Fibroblast of lung (primary cell): Measurements from ENCODE around the gene CFB. TPM values are rescaled to one million over a fixed set of nuclear protein-coding genes. Genes with fewer than 3 reads are reported as not detected.
A peak's percentile ranks its signal among the peaks of the same experiment; 100 is the strongest.

ENCODE experiments used
- DNase-seq, 2 donors: peaks; one replicate each; pipeline versions ENCODE4 v3.0.0 to v3.0.0-alpha.2; 2010; ENCODE audit warnings: low read depth in 2 of 2
- H2AFZ ChIP-seq: 2 replicates; pipeline ENCODE4 v1.5.1; 2012; ENCODE audit warnings: low read length, control low read depth, inconsistent platforms
- H3K27ac ChIP-seq: 2 replicates; pipeline ENCODE4 v1.5.1; 2011; ENCODE audit warnings: low read length, control low read depth; ENCODE audit not compliant: insufficient read depth
- H3K27me3 ChIP-seq: 2 replicates; pipeline ENCODE4 v1.5.1; 2011; ENCODE audit warnings: mild to moderate bottlenecking, low read length; ENCODE audit not compliant: control insufficient read depth, insufficient read depth
- H3K36me3 ChIP-seq: 2 replicates; pipeline ENCODE4 v1.5.1; 2011; ENCODE audit warnings: low read length; ENCODE audit not compliant: control insufficient read depth, insufficient read depth
- H3K4me1 ChIP-seq: 2 replicates; pipeline ENCODE4 v1.5.1; 2011; ENCODE audit warnings: low read length; ENCODE audit not compliant: control insufficient read depth, insufficient read depth; ENCODE audit errors: extremely low read depth
- H3K4me2 ChIP-seq: 2 replicates; pipeline ENCODE4 v1.5.1; 2011; ENCODE audit warnings: low read length, control low read depth; ENCODE audit not compliant: insufficient read depth; ENCODE audit errors: extremely low read depth
- H3K4me3 ChIP-seq, 4 experiments: fragments of 200-600 bp in 1 of 4; sonication (generic) in 1 of 4; replicated peaks in 1 of 4; 2 replicates each; pipeline ENCODE4 v1.5.1; 2011 to 2016; ENCODE audit warnings: low read length in 4 of 4, low read depth in 3 of 4, mild to moderate bottlenecking in 3 of 4, control low read depth in 2 of 4, inconsistent platforms in 1 of 4, mixed read lengths in 1 of 4; ENCODE audit not compliant: insufficient read depth in 1 of 4; ENCODE audit errors: control extremely low read depth in 1 of 4
- H3K79me2 ChIP-seq: 2 replicates; pipeline ENCODE4 v1.5.1; 2012; ENCODE audit warnings: mild to moderate bottlenecking, low read length, inconsistent platforms; ENCODE audit not compliant: control insufficient read depth, insufficient read depth
- H3K9ac ChIP-seq: 2 replicates; pipeline ENCODE4 v1.5.1; 2011; ENCODE audit warnings: mild to moderate bottlenecking, low read length, control low read depth; ENCODE audit not compliant: insufficient read depth
- H3K9me3 ChIP-seq: 2 replicates; pipeline ENCODE4 v1.5.1; 2012; ENCODE audit warnings: low read depth, low read length; ENCODE audit not compliant: control insufficient read depth, insufficient read depth
- H4K20me1 ChIP-seq: 2 replicates; pipeline ENCODE4 v1.5.1; 2011; ENCODE audit warnings: low read length; ENCODE audit not compliant: control insufficient read depth, insufficient read depth; ENCODE audit errors: extremely low read depth
- CTCF ChIP-seq, 2 donors: IDR thresholded peaks in 1 of 2; conservative IDR thresholded peaks in 1 of 2; 1 replicate in 1 of 2; 2 replicates in 1 of 2; pipeline ENCODE4 v1.5.1; 2011 to 2012; ENCODE audit warnings: low read length in 2 of 2, control low read depth in 1 of 2, inconsistent platforms in 1 of 2, low read depth in 1 of 2, mild to moderate bottlenecking in 1 of 2
- EZH2 ChIP-seq: IDR thresholded peaks from 2 replicates; pipeline ENCODE4 v1.5.1; 2012; ENCODE audit warnings: low read length, control low read depth, mild to moderate bottlenecking; ENCODE audit errors: missing control alignments
- polyA plus RNA-seq, 2 donors: library from polyadenylated mRNA; depleted of rRNA in 1 of 2; stranded (reverse) in 1 of 2; unstranded in 1 of 2; fragments of >200 nt; gene quantifications; 2 replicates each; pipeline ENCODE4 v1.2.1, GENCODE V29; 2011 to 2012; ENCODE audit warnings: missing spikeins in 1 of 2
- total RNA-seq: library from RNA; depleted of rRNA; stranded (reverse); fragments of >200 nt; gene quantifications from 2 replicates; pipeline ENCODE4 v1.2.1, GENCODE V29; 2014

The CFB gene
- total and polyA plus RNA-seq, 2 donors (not counting 1 experiment from before 2014, with no cell fraction given): 21.7 to 62.9 TPM

- H3K9ac ChIP-seq: no peak within 1 kb of the TSS
- no peaks in the 10 kb centered on the region for H3K9me3 ChIP-seq
- no peaks in the 10 kb centered on the region for H3K4me1 ChIP-seq
- H2AFZ ChIP-seq: peak within 1 kb of the TSS; percentile 62
- no peaks in the 10 kb centered on the region for H3K36me3 ChIP-seq
- no peaks in the 10 kb centered on the region for H4K20me1 ChIP-seq
- H3K27ac ChIP-seq: no peak within 1 kb of the TSS
- no peaks in the 10 kb centered on the region for H3K27me3 ChIP-seq
- peak within 1 kb of the TSS; percentile 15 for H3K4me2 ChIP-seq
- H3K4me3 ChIP-seq: peak within 1 kb of the TSS in 1 of 4 experiments; percentile 38
- DNase-seq: no peak
- TF ChIP-seq CTCF (conservative IDR thresholded peaks at IDR 0.05 in 1 of 2, IDR thresholded peaks at IDR 0.05 in 1 of 2; ENCODE audit: low read depth in 1 of 2, low read length in 2 of 2) (no peak), EZH2 (no peak)
- no peaks in the 10 kb centered on the region for H3K79me2 ChIP-seq
Measured at GRCh38 chr6:31927242-31927862, 18.5 kb upstream of the CFB start, which contains the start of gene C2. TSS of gene C2 (plus strand) at chr6:31927717. CDS start at chr6:31927753, 36 bp downstream.

- H3K4me2 ChIP-seq: peak overlapping the region; percentile 15
Measured at GRCh38 chr6:31927863-31928671, 17.8 kb upstream of the CFB start.

More at GRCh38 chr6:31927863-31928671, 17.8 kb upstream of the CFB start:
- no peaks in the 10 kb centered on the region for H3K36me3 ChIP-seq
- H4K20me1 ChIP-seq: no peaks in the 10 kb centered on the region
- no peak overlapping the region for H3K27ac ChIP-seq
- H3K4me3 ChIP-seq: peak overlapping the region in 1 of 4 experiments; percentile 38
- H2AFZ ChIP-seq: peak overlapping the region; percentile 62
- H3K9ac ChIP-seq: no peak overlapping the region
- TF ChIP-seq CTCF (conservative IDR thresholded peaks at IDR 0.05 in 1 of 2, IDR thresholded peaks at IDR 0.05 in 1 of 2; ENCODE audit: low read depth in 1 of 2, low read length in 2 of 2) (no peak), EZH2 (no peak)
- H3K4me1 ChIP-seq: no peaks in the 10 kb centered on the region
- no peaks in the 10 kb centered on the region for H3K79me2 ChIP-seq
- no peak for DNase-seq
- H3K9me3 ChIP-seq: no peaks in the 10 kb centered on the region
- no peaks in the 10 kb centered on the region for H3K27me3 ChIP-seq
